ENCODE measurements around the gene VPS45. TPM values are rescaled to one million over a fixed set of nuclear protein-coding genes. Genes with fewer than 3 reads are reported as not detected.

The VPS45 gene
- polyA plus RNA-seq, 1 of the 3 experiments (the other 2 are of a cell fraction): 31.5 TPM

- TF ChIP-seq YY1 (IDR thresholded peaks at IDR 0.05; ENCODE audit: low read depth) (peak; percentile 71; the same call in 1 of the 2 replicates), RXRA (IDR thresholded peaks at IDR 0.05; ENCODE audit: borderline replicate concordance, low read depth) (no peak), NRF1 (IDR thresholded peaks at IDR 0.05; ENCODE audit: low read depth, low read length) (no peak)
These were observed at the start of gene VPS45 (continued) for GRCh38 chr1:150067184-150068108.

GRCh38 chr1:150018165-150018564, 49.4 kb upstream of the VPS45 start:
- Histone ChIP-seq H3F3A (replicated peaks; ENCODE audit: insufficient read depth) (no peaks in the 10 kb centered on the region), H2AFZ (ENCODE audit: low read depth) (no peak overlapping the region), H3K79me2 (ENCODE audit: insufficient read depth) (no peaks in the 10 kb centered on the region), H3K4me3 (ENCODE audit: low read depth in 2 of 2, low read length in 1 of 2) (no peak overlapping the region), H3K9me3 (no peaks in the 10 kb centered on the region), H3K36me3 (replicated peaks in 1 of 2; ENCODE audit: control insufficient read depth in 1 of 2, insufficient read depth in 2 of 2, low read length in 1 of 2) (no peaks in the 10 kb centered on the region), H3K9me2 (no peaks in the 10 kb centered on the region), H3K4me1 (ENCODE audit: control insufficient read depth in 1 of 2, insufficient read depth in 2 of 2, low read depth in 1 of 2, low read length in 1 of 2) (no peaks in the 10 kb centered on the region), H3K27ac (ENCODE audit: low read depth in 2 of 2, low read length in 1 of 2) (no peak overlapping the region), H4K20me1 (ENCODE audit: insufficient read depth) (no peaks in the 10 kb centered on the region), H3K9ac (no peak overlapping the region), H3K4me2 (no peak overlapping the region), H3K27me3 (ENCODE audit: insufficient read depth) (no peaks in the 10 kb centered on the region)
- TF ChIP-seq ZBTB33 (IDR thresholded peaks at IDR 0.05; ENCODE audit: borderline replicate concordance, low read depth) (no peak), CTCF (IDR thresholded peaks at IDR 0.05) (no peak), YY1 (IDR thresholded peaks at IDR 0.05; ENCODE audit: low read depth) (no peak), MAX (IDR thresholded peaks at IDR 0.05; ENCODE audit: low read depth) (no peak), RAD21 (IDR thresholded peaks at IDR 0.05; ENCODE audit: low read length) (no peak), NRF1 (IDR thresholded peaks at IDR 0.05; ENCODE audit: low read depth, low read length) (no peak), FOXJ3 (CRISPR knock-in tag; IDR thresholded peaks at IDR 0.05) (no peak), USF1 (IDR thresholded peaks at IDR 0.05; ENCODE audit: borderline replicate concordance, low read depth) (no peak)
- POLR2A ChIA-PET: no interaction called here
- no peak for DNase-seq
- CTCF ChIA-PET: interaction anchor here (0.6 to 2.5 kb wide), 4 partner anchors 8 to 190 kb away, joined by 3 to 8 read pairs (median 5); partner anchors contain the start of gene OTUD7B
- WGBS (ENCODE audit: low lambda C conversion rate): 84% methylated on average over 4 of the region's 4 CpGs
